Left kidney (tissue), 2 donors: ENCODE data around the gene NDN. TPM values are rescaled to one million over a fixed set of nuclear protein-coding genes. Genes with fewer than 3 reads are reported as not detected.

Experiments
- DNase-seq: peaks from one replicate; pipeline ENCODE4 v3.0.0-alpha.2; 2013
- polyA plus RNA-seq: library from polyadenylated mRNA; unstranded; fragments of 120-200 nt; gene quantifications from one replicate; pipeline ENCODE4 v1.2.1, GENCODE V29; 2013; ENCODE audit not compliant: insufficient read length

Gene NDN
- polyA plus RNA-seq, 1 donor = 70.3 TPM

DNA sequence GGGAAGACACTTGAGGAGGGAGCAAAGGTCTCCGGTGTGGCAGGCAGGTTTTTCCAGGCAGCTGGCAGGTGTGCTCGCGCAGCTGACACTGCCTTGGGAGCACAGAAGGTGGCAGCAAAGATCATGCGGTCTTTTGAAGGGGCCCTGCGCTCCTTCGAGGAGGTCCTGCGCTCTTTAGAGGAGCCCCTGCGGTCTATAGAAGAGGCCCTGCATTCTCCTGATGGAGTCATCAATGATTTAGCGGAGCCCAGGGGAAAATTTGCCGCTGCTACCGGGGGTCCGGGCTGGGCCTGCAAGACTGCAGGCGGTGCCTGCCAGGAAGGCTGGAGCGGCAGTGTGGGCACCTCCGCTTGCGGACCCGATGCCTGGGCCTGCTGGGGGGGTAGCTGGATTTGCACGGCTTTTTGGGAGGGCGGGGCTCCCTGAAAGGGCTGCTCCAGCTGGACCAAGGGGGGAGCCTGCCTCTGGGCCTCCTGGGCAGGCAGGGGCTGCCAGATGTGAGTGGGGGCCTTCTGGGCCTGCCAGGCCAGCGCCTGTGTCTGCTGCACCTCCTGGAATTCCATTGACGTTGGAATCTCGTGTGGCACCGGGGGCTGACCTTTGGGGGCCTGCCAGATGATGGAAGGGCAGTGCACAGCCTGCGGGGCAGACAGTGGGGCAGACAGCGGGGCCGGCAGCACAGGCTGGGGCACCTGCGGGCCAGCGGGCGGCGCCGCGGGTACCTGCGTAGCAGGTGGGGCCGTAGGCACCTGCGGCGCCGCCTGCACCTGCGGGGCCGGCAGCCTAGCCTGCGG is 41.5 kb downstream of the NDN start:
- DNase-seq = no peak

DNA sequence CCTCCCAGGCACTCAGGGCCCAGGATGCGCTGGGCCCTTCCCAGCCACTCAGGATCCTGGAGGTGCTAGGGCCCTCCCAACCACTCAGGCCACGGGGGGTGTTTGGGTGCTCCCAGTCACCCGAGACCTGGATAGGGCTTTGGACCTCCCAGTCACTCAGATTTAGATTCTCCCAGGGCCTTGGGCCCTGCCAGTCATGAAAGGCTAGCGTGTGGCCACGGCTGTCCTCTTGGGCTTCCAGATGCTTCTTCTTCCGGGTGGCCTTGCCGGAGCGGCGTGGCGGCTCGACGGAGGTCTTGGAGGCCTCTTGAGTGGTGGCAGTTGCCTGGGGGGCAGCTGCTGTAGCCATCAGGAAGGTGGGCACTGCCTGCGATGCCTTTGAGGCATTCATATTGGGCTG is 42.3 kb downstream of the NDN start:
- DNase-seq = no peak

DNA sequence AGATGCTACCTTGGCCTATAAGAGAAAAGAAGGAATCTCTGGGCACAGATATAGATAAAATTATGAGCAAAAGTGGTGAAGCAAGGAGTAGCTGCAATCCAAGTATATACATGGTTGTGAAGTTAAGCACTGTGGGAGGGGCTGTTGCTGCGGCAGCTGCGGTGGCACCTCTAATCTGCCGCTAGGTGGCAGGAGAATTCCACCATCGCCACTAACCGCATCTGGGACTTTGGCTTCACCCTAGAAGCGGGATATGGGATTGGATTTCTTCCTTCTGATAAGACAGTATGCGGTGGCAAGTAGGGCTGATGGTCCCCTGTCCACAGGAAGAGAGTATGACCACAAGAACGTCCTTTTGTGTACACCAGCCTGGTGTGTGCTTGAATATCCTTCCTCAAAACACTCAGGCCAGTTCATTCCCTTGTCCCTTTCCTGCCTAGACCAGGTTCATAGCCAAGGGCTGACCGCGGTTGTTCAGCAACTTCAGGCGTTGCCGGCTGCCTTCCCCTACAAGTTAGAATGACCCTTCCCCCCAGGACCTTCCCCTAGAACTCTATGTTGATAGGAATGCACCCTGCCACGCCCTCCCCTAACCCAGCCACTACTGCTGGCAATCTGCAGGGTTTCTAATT is 44.6 kb downstream of the NDN start:
- DNase-seq = peak; percentile 55

Other genes starting within 250 kb of the NDN start
- not detected for gene GOLGA6L2, start 240.1 kb downstream of the NDN start, polyA plus RNA-seq
- 3.8 TPM for gene MKRN3, start 121.6 kb downstream of the NDN start, polyA plus RNA-seq
- gene MAGEL2, start 39.4 kb downstream of the NDN start, polyA plus RNA-seq = 4.5 TPM